Calu3 (cell line): ENCODE results near the gene CRTAC1. TPM values are rescaled to one million over a fixed set of nuclear protein-coding genes. Genes with fewer than 3 reads are reported as not detected.

Experiments used
- BruUV-seq: library from RNA; stranded (reverse); fragments of 400-500 nt; replicated peaks from 2 replicates; lab custom pipeline; 2021; lab: Mats Ljungman, UMichigan
- CTCF ChIA-PET: fragments of 300-600 bp; sonication (Branson Sonifier 250); formaldehyde crosslinking; loops from one replicate; lab custom pipeline; 2022; ENCODE audit warnings: antibody characterized with exemption; lab: Charles Lee
- DNase-seq: peaks from one replicate; pipeline ENCODE4 v3.0.0; 2022
- H3K27ac Mint-ChIP-seq: one replicate; pipeline ENCODE4 v1.8.0; 2022; ENCODE audit warnings: mixed read lengths; ENCODE audit not compliant: unreplicated experiment
- H3K27me3 Mint-ChIP-seq: one replicate; pipeline ENCODE4 v1.8.0; 2022; ENCODE audit warnings: mixed read lengths; ENCODE audit not compliant: unreplicated experiment
- H3K36me3 Mint-ChIP-seq: one replicate; pipeline ENCODE4 v1.8.0; 2022; ENCODE audit warnings: mild to moderate bottlenecking, moderate library complexity, mixed read lengths; ENCODE audit not compliant: insufficient read depth, unreplicated experiment
- H3K4me1 Mint-ChIP-seq: one replicate; pipeline ENCODE4 v1.8.0; 2022; ENCODE audit warnings: mild to moderate bottlenecking, low read depth, mixed read lengths; ENCODE audit not compliant: unreplicated experiment
- H3K4me3 Mint-ChIP-seq: one replicate; pipeline ENCODE4 v1.8.0; 2022; ENCODE audit warnings: mild to moderate bottlenecking, low read depth, moderate library complexity, mixed read lengths; ENCODE audit not compliant: unreplicated experiment
- H3K9me3 Mint-ChIP-seq: one replicate; pipeline ENCODE4 v1.8.0; 2022; ENCODE audit warnings: low read depth, mixed read lengths; ENCODE audit not compliant: unreplicated experiment
- CTCF ChIP-seq: fragments of 200-600 bp; IDR thresholded peaks from one replicate; pipeline ENCODE4 v1.8.0; 2022; ENCODE audit warnings: antibody characterized with exemption; ENCODE audit not compliant: unreplicated experiment
- intact Hi-C: fragments of 100-400 bp; cut with micrococcal nuclease; formaldehyde crosslinking; loops from one replicate; pipeline ENCODE4 v1.10.0; 2022; ENCODE audit not compliant: unreplicated experiment
- total RNA-seq: library from RNA; stranded (reverse); gene quantifications from 2 replicates; pipeline ENCODE4 v1.2.3, GENCODE V29; 2022

The CRTAC1 gene
- total RNA-seq, 1 experiment from 2014 or later, result not detected

GRCh38 chr10:97907830-97908229 is 122.6 kb downstream of the CRTAC1 start:
- no peak overlapping the region for H3K4me3 Mint-ChIP-seq
- H3K9me3 Mint-ChIP-seq, result no peaks in the 10 kb centered on the region
- TF ChIP-seq CTCF, result no peak
- intact Hi-C loops, result no loop called here
- H3K4me1 Mint-ChIP-seq, result no peaks in the 10 kb centered on the region
- BruUV-seq, result no TSS peak
- no peak overlapping the region for H3K27ac Mint-ChIP-seq
- H3K36me3 Mint-ChIP-seq, result no peaks in the 10 kb centered on the region
- DNase-seq, result no peak
- H3K27me3 Mint-ChIP-seq, result peaks cover 42% of the 10 kb centered on the region
- CTCF ChIA-PET, result no interaction called here

DNA sequence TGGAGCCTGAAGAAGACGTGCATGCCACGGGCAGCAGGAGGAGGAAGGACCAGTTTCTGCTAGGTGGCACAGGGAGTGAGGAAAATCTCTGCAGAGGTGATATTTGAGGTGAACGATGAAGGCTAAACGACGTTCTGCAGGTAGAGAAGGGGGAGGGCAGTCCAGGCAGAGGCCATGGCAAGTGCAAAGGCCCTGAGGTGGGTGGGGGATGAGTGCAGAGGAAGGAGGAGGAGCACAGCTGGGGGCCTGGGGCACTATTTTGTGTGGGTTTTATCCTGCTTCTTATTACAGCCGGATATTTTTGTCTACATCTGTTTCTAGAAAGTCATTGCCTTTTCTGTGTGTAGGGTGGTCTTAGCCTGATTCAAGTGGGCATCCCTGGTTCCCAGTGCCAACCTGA is 123.2 kb downstream of the CRTAC1 start:
- no peak overlapping the region for H3K4me3 Mint-ChIP-seq
- TF ChIP-seq CTCF, result no peak
- CTCF ChIA-PET, result no interaction called here
- H3K9me3 Mint-ChIP-seq, result no peaks in the 10 kb centered on the region
- no peak overlapping the region for H3K27ac Mint-ChIP-seq
- no peaks in the 10 kb centered on the region for H3K4me1 Mint-ChIP-seq
- DNase-seq, result no peak
- BruUV-seq, result no TSS peak
- no peaks in the 10 kb centered on the region for H3K36me3 Mint-ChIP-seq
- H3K27me3 Mint-ChIP-seq, result peaks cover 42% of the 10 kb centered on the region
- intact Hi-C loops, result no loop called here

DNA sequence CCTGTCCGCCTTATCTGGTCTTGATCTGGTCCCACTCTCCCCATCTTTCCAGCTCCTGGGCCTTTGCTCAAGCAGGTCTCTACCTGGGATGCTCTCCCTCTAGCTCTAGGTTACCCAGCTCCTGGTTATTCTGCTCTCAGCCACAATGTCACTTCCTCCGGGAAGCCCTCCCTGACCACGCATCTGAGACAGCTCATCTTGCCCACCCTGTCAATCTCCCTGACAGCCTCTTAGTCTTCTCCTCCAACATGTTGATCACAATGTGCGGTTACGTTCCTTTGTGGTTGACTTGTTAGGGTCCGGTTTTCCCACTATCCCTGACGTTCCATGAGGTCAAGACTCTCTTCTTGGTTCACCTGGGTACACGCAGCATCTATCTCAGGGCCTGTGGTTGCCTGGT is 125.1 kb downstream of the CRTAC1 start:
- Mint-ChIP-seq H3K4me3 (no peak overlapping the region), H3K27ac (no peak overlapping the region), H3K27me3 (peaks cover 30% of the 10 kb centered on the region), H3K4me1 (no peaks in the 10 kb centered on the region), H3K9me3 (no peaks in the 10 kb centered on the region), H3K36me3 (no peaks in the 10 kb centered on the region)
- CTCF ChIA-PET, result no interaction called here
- no peak for DNase-seq
- TF ChIP-seq CTCF, result no peak
- no TSS peak for BruUV-seq
- intact Hi-C loops, result no loop called here

DNA sequence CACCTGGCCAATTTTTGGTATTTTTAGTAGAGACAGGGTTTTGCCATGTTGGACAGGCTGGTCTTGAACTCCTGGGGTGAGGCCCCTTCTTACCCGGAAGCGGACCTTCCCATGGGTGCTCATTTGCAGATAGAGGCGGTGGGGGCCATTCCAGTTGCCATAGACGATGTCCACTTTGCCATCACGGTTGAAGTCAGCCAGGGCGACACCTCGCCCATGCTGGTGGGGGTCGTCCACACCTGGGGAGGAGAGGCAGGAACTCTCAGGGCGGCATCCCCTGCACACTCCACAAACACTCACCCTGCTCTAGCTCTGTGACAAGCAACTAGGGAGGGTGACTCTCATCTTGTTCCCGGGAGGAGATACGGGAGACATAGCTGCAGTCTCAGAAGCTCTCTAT is 125.8 kb downstream of the CRTAC1 start:
- H3K4me1 Mint-ChIP-seq, result no peaks in the 10 kb centered on the region
- TF ChIP-seq CTCF, result no peak
- CTCF ChIA-PET, result no interaction called here
- intact Hi-C loops, result no loop called here
- H3K4me3 Mint-ChIP-seq, result no peak overlapping the region
- H3K27me3 Mint-ChIP-seq, result peaks cover 30% of the 10 kb centered on the region
- no TSS peak for BruUV-seq
- H3K9me3 Mint-ChIP-seq, result no peaks in the 10 kb centered on the region
- no peaks in the 10 kb centered on the region for H3K36me3 Mint-ChIP-seq
- no peak for DNase-seq
- no peak overlapping the region for H3K27ac Mint-ChIP-seq
